Activated CD4-positive, alpha-beta T cell treated with anti-CD3 and anti-CD28 coated beads, Interleukin-2, amount 10 ng/mL, durations not matched to agents 7 days and 5 days (primary cell): Measurements from ENCODE around the gene KCNT1. TPM values are rescaled to one million over a fixed set of nuclear protein-coding genes. Genes with fewer than 3 reads are reported as not detected.

Experiments
- CTCF ChIA-PET: fragments of 350-600 bp; sonication (Branson Sonifier 250); formaldehyde crosslinking; loops from one replicate; lab custom pipeline; 2021; ENCODE audit warnings: antibody characterized with exemption; lab: Charles Lee
- POLR2A ChIA-PET: fragments of 350-600 bp; sonication (Branson Sonifier 250); formaldehyde crosslinking; loops from one replicate; lab custom pipeline; 2021; ENCODE audit warnings: antibody characterized with exemption; lab: Charles Lee
- DNase-seq: peaks from one replicate; pipeline ENCODE4 v3.0.0-alpha.2; 2020
- H3K27ac Mint-ChIP-seq: one replicate; pipeline ENCODE4 v1.8.0; 2021; ENCODE audit warnings: mild to moderate bottlenecking, moderate library complexity, mixed read lengths
- H3K27me3 Mint-ChIP-seq: one replicate; pipeline ENCODE4 v1.8.0; 2021; ENCODE audit warnings: mixed read lengths
- H3K36me3 Mint-ChIP-seq: one replicate; pipeline ENCODE4 v1.8.0; 2021; ENCODE audit warnings: low read depth, mixed read lengths
- H3K4me1 Mint-ChIP-seq: one replicate; pipeline ENCODE4 v1.8.0; 2021; ENCODE audit warnings: mixed read lengths
- H3K4me3 Mint-ChIP-seq: one replicate; pipeline ENCODE4 v1.8.0; 2021; ENCODE audit warnings: mild to moderate bottlenecking, moderate library complexity, mixed read lengths
- H3K9me3 Mint-ChIP-seq: one replicate; pipeline ENCODE4 v1.8.0; 2021; ENCODE audit warnings: mixed read lengths
- total RNA-seq, 2 experiments: library from RNA; stranded (reverse); gene quantifications; one replicate each; pipeline ENCODE4 v1.2.3, GENCODE V29; 2021

Gene KCNT1
- total RNA-seq, 2 experiments from 2014 or later: 0.08 TPM; not detected in 1

- POLR2A ChIA-PET: no interaction called here
- Mint-ChIP-seq H3K4me3 (no peak overlapping the region), H3K36me3 (peaks cover 8% of the 10 kb centered on the region), H3K27me3 (no peaks in the 10 kb centered on the region), H3K9me3 (no peaks in the 10 kb centered on the region), H3K27ac (no peak overlapping the region), H3K4me1 (no peaks in the 10 kb centered on the region)
- no peak for DNase-seq
- CTCF ChIA-PET: interaction anchor here (0.6 kb wide), 1 partner anchor 512 kb away, joined by 4 read pairs; no protein-coding TSS in a partner anchor
Measured at GRCh38 chr9:135819905-135820304, 117.9 kb downstream of the KCNT1 start.

GRCh38 chr9:135820661-135821060, 118.7 kb downstream of the KCNT1 start:
- H3K27ac Mint-ChIP-seq: no peak overlapping the region
- H3K36me3 Mint-ChIP-seq: peaks cover 6% of the 10 kb centered on the region
- POLR2A ChIA-PET: no interaction called here
- no peaks in the 10 kb centered on the region for H3K9me3 Mint-ChIP-seq
- H3K27me3 Mint-ChIP-seq: no peaks in the 10 kb centered on the region
- H3K4me3 Mint-ChIP-seq: no peak overlapping the region
- DNase-seq: no peak
- no peaks in the 10 kb centered on the region for H3K4me1 Mint-ChIP-seq
- CTCF ChIA-PET: no interaction called here

GRCh38 chr9:135821116-135821515, 119.1 kb downstream of the KCNT1 start:
- no peak for DNase-seq
- H3K9me3 Mint-ChIP-seq: no peaks in the 10 kb centered on the region
- no peak overlapping the region for H3K4me3 Mint-ChIP-seq
- ChIA-PET POLR2A (no interaction called here), CTCF (no interaction called here)
- peaks cover 6% of the 10 kb centered on the region for H3K36me3 Mint-ChIP-seq
- no peaks in the 10 kb centered on the region for H3K4me1 Mint-ChIP-seq
- H3K27me3 Mint-ChIP-seq: no peaks in the 10 kb centered on the region
- no peak overlapping the region for H3K27ac Mint-ChIP-seq

- H3K27me3 Mint-ChIP-seq: no peaks in the 10 kb centered on the region
- H3K4me1 Mint-ChIP-seq: no peaks in the 10 kb centered on the region
- DNase-seq: no peak
- ChIA-PET CTCF (no interaction called here), POLR2A (no interaction called here)
- H3K36me3 Mint-ChIP-seq: peaks cover 6% of the 10 kb centered on the region
- no peak overlapping the region for H3K27ac Mint-ChIP-seq
- no peaks in the 10 kb centered on the region for H3K9me3 Mint-ChIP-seq
- no peak overlapping the region for H3K4me3 Mint-ChIP-seq
Measured at GRCh38 chr9:135821733-135822373, 119.9 kb downstream of the KCNT1 start.

GRCh38 chr9:135822374-135822755, 120.4 kb downstream of the KCNT1 start:
- no peak overlapping the region for H3K4me3 Mint-ChIP-seq
- H3K9me3 Mint-ChIP-seq: no peaks in the 10 kb centered on the region
- no peak for DNase-seq
- H3K27ac Mint-ChIP-seq: no peak overlapping the region
- POLR2A ChIA-PET: no interaction called here
- CTCF ChIA-PET: no interaction called here
- H3K4me1 Mint-ChIP-seq: no peaks in the 10 kb centered on the region
- H3K36me3 Mint-ChIP-seq: peaks cover 6% of the 10 kb centered on the region
- no peaks in the 10 kb centered on the region for H3K27me3 Mint-ChIP-seq

GRCh38 chr9:135823036-135823435, 121.1 kb downstream of the KCNT1 start:
- no peak for DNase-seq
- H3K27ac Mint-ChIP-seq: no peak overlapping the region
- no peak overlapping the region for H3K4me3 Mint-ChIP-seq
- ChIA-PET CTCF (no interaction called here), POLR2A (no interaction called here)
- no peaks in the 10 kb centered on the region for H3K27me3 Mint-ChIP-seq
- H3K4me1 Mint-ChIP-seq: no peaks in the 10 kb centered on the region
- peaks cover under 1% of the 10 kb centered on the region for H3K9me3 Mint-ChIP-seq
- peaks cover 6% of the 10 kb centered on the region for H3K36me3 Mint-ChIP-seq

- Mint-ChIP-seq H3K27me3 (no peaks in the 10 kb centered on the region), H3K4me1 (no peaks in the 10 kb centered on the region), H3K27ac (no peak overlapping the region), H3K9me3 (peaks cover 10% of the 10 kb centered on the region), H3K36me3 (peaks cover 18% of the 10 kb centered on the region), H3K4me3 (no peak overlapping the region)
- CTCF ChIA-PET: interaction anchor here (0.5 to 0.8 kb wide), 3 partner anchors 143 to 285 kb away, joined by 3 to 4 read pairs (median 3); no protein-coding TSS in a partner anchor
- POLR2A ChIA-PET: interaction anchor here (0.7 kb wide), 1 partner anchor 116 kb away, joined by 3 read pairs; no protein-coding TSS in a partner anchor
- no peak for DNase-seq
Measured at GRCh38 chr9:135825435-135826187, 123.6 kb downstream of the KCNT1 start.

GRCh38 chr9:135826188-135826545, 124.2 kb downstream of the KCNT1 start:
- no peak overlapping the region for H3K4me3 Mint-ChIP-seq
- no peak for DNase-seq
- ChIA-PET CTCF (no interaction called here), POLR2A (interaction anchor here (0.7 kb wide), 1 partner anchor 115 kb away, joined by 3 read pairs; no protein-coding TSS in a partner anchor)
- H3K27ac Mint-ChIP-seq: no peak overlapping the region
- peaks cover 10% of the 10 kb centered on the region for H3K9me3 Mint-ChIP-seq
- no peaks in the 10 kb centered on the region for H3K27me3 Mint-ChIP-seq
- no peaks in the 10 kb centered on the region for H3K4me1 Mint-ChIP-seq
- H3K36me3 Mint-ChIP-seq: peaks cover 19% of the 10 kb centered on the region

GRCh38 chr9:135827301-135827700, 125.3 kb downstream of the KCNT1 start:
- Mint-ChIP-seq H3K9me3 (peaks cover 10% of the 10 kb centered on the region), H3K36me3 (peaks cover 19% of the 10 kb centered on the region), H3K27ac (no peak overlapping the region), H3K27me3 (no peaks in the 10 kb centered on the region), H3K4me1 (no peaks in the 10 kb centered on the region), H3K4me3 (no peak overlapping the region)
- no peak for DNase-seq
- POLR2A ChIA-PET: no interaction called here
- CTCF ChIA-PET: no interaction called here

- Mint-ChIP-seq H3K4me3 (no peak overlapping the region), H3K27ac (no peak overlapping the region), H3K4me1 (no peaks in the 10 kb centered on the region), H3K36me3 (peaks cover 17% of the 10 kb centered on the region), H3K27me3 (no peaks in the 10 kb centered on the region), H3K9me3 (peaks cover 10% of the 10 kb centered on the region)
- ChIA-PET POLR2A (no interaction called here), CTCF (no interaction called here)
- DNase-seq: no peak
Measured at GRCh38 chr9:135827866-135828580, 126.0 kb downstream of the KCNT1 start.

GRCh38 chr9:135828656-135829055, 126.7 kb downstream of the KCNT1 start:
- H3K36me3 Mint-ChIP-seq: peaks cover 18% of the 10 kb centered on the region
- ChIA-PET CTCF (no interaction called here), POLR2A (no interaction called here)
- no peaks in the 10 kb centered on the region for H3K4me1 Mint-ChIP-seq
- H3K9me3 Mint-ChIP-seq: peaks cover 10% of the 10 kb centered on the region
- no peaks in the 10 kb centered on the region for H3K27me3 Mint-ChIP-seq
- no peak for DNase-seq
- H3K27ac Mint-ChIP-seq: no peak overlapping the region
- no peak overlapping the region for H3K4me3 Mint-ChIP-seq

- DNase-seq: no peak
- peaks cover 10% of the 10 kb centered on the region for H3K9me3 Mint-ChIP-seq
- H3K4me1 Mint-ChIP-seq: no peaks in the 10 kb centered on the region
- H3K27me3 Mint-ChIP-seq: no peaks in the 10 kb centered on the region
- CTCF ChIA-PET: no interaction called here
- H3K36me3 Mint-ChIP-seq: peaks cover 17% of the 10 kb centered on the region
- H3K27ac Mint-ChIP-seq: no peak overlapping the region
- H3K4me3 Mint-ChIP-seq: no peak overlapping the region
- POLR2A ChIA-PET: no interaction called here
Measured at GRCh38 chr9:135830496-135830895, 128.5 kb downstream of the KCNT1 start.

GRCh38 chr9:135833864-135834263, 131.9 kb downstream of the KCNT1 start:
- H3K27ac Mint-ChIP-seq: no peak overlapping the region
- DNase-seq: no peak
- H3K9me3 Mint-ChIP-seq: peaks cover 3% of the 10 kb centered on the region
- no peaks in the 10 kb centered on the region for H3K27me3 Mint-ChIP-seq
- no peak overlapping the region for H3K4me3 Mint-ChIP-seq
- ChIA-PET CTCF (no interaction called here), POLR2A (no interaction called here)
- H3K36me3 Mint-ChIP-seq: peaks cover 10% of the 10 kb centered on the region
- H3K4me1 Mint-ChIP-seq: no peaks in the 10 kb centered on the region
